ELR (cell line): ENCODE data around the gene UTRN.

ENCODE experiments used
- DNase-seq: peaks from one replicate; pipeline ENCODE4 v3.0.0-alpha.2; 2015; ENCODE audit warnings: low read depth

The UTRN gene

GRCh38 chr6:144314003-144314485, 28.9 kb downstream of the UTRN start:
- DNase-seq = no peak

GRCh38 chr6:144314562-144314961, 29.4 kb downstream of the UTRN start:
- no peak for DNase-seq

- no peak for DNase-seq
These were observed 30.3 kb downstream of the UTRN start for GRCh38 chr6:144315226-144315980.

- no peak for DNase-seq
These were observed 31.1 kb downstream of the UTRN start for GRCh38 chr6:144315981-144316861.

- no peak for DNase-seq
These were observed 31.7 kb downstream of the UTRN start for GRCh38 chr6:144316862-144317195.

GRCh38 chr6:144317736-144318135, 32.6 kb downstream of the UTRN start:
- no peak for DNase-seq

GRCh38 chr6:144319211-144319610, 34.1 kb downstream of the UTRN start:
- DNase-seq = no peak

GRCh38 chr6:144320741-144321140, 35.6 kb downstream of the UTRN start:
- DNase-seq = no peak

- DNase-seq = peak; percentile 62
These were observed 36.9 kb downstream of the UTRN start for GRCh38 chr6:144321839-144322591.

GRCh38 chr6:144325232-144325631, 40.1 kb downstream of the UTRN start:
- no peak for DNase-seq

- DNase-seq = no peak
These were observed 41.3 kb downstream of the UTRN start for GRCh38 chr6:144326393-144326792.

GRCh38 chr6:144327081-144327480, 41.9 kb downstream of the UTRN start:
- DNase-seq = no peak

- DNase-seq = no peak
These were observed 45.2 kb downstream of the UTRN start for GRCh38 chr6:144330017-144330987.

GRCh38 chr6:144331491-144331969, 46.4 kb downstream of the UTRN start:
- peak; percentile 41 for DNase-seq

- DNase-seq = no peak
These were observed 47.0 kb downstream of the UTRN start for GRCh38 chr6:144332177-144332576.

GRCh38 chr6:144334150-144334708, 49.1 kb downstream of the UTRN start:
- no peak for DNase-seq
